ENCODE data around the gene MED10.

GRCh38 chr5:6396043-6396442 lies 17.7 kb upstream of the MED10 start:
- TF ChIP-seq EZH2 (IDR thresholded peaks at IDR 0.05; ENCODE audit: insufficient read depth, low read length): no peak
- TF ChIP-seq, protein P1, sequence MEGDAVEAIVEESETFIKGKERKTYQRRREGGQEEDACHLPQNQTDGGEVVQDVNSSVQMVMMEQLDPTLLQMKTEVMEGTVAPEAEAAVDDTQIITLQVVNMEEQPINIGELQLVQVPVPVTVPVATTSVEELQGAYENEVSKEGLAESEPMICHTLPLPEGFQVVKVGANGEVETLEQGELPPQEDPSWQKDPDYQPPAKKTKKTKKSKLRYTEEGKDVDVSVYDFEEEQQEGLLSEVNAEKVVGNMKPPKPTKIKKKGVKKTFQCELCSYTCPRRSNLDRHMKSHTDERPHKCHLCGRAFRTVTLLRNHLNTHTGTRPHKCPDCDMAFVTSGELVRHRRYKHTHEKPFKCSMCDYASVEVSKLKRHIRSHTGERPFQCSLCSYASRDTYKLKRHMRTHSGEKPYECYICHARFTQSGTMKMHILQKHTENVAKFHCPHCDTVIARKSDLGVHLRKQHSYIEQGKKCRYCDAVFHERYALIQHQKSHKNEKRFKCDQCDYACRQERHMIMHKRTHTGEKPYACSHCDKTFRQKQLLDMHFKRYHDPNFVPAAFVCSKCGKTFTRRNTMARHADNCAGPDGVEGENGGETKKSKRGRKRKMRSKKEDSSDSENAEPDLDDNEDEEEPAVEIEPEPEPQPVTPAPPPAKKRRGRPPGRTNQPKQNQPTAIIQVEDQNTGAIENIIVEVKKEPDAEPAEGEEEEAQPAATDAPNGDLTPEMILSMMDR (IDR thresholded peaks at IDR 0.05; ENCODE audit: insufficient read depth, low read depth, low read length): no peak
